Activated CD4-positive, alpha-beta T cell treated with anti-CD3 and anti-CD28 coated beads, Interleukin-2, amount 10 ng/mL, durations not matched to agents 7 days and 5 days (primary cell): ENCODE results near the gene ZNF382. TPM values are rescaled to one million over a fixed set of nuclear protein-coding genes. Genes with fewer than 3 reads are reported as not detected.
A peak's percentile ranks its signal among the peaks of the same experiment; 100 is the strongest.

Experiments
- CTCF ChIA-PET: fragments of 350-600 bp; sonication (Branson Sonifier 250); formaldehyde crosslinking; loops from one replicate; lab custom pipeline; 2021; ENCODE audit warnings: antibody characterized with exemption; lab: Charles Lee
- POLR2A ChIA-PET: fragments of 350-600 bp; sonication (Branson Sonifier 250); formaldehyde crosslinking; loops from one replicate; lab custom pipeline; 2021; ENCODE audit warnings: antibody characterized with exemption; lab: Charles Lee
- DNase-seq: peaks from one replicate; pipeline ENCODE4 v3.0.0-alpha.2; 2020
- H3K27ac Mint-ChIP-seq: one replicate; pipeline ENCODE4 v1.8.0; 2021; ENCODE audit warnings: mild to moderate bottlenecking, moderate library complexity, mixed read lengths
- H3K27me3 Mint-ChIP-seq: one replicate; pipeline ENCODE4 v1.8.0; 2021; ENCODE audit warnings: mixed read lengths
- H3K36me3 Mint-ChIP-seq: one replicate; pipeline ENCODE4 v1.8.0; 2021; ENCODE audit warnings: low read depth, mixed read lengths
- H3K4me1 Mint-ChIP-seq: one replicate; pipeline ENCODE4 v1.8.0; 2021; ENCODE audit warnings: mixed read lengths
- H3K4me3 Mint-ChIP-seq: one replicate; pipeline ENCODE4 v1.8.0; 2021; ENCODE audit warnings: mild to moderate bottlenecking, moderate library complexity, mixed read lengths
- H3K9me3 Mint-ChIP-seq: one replicate; pipeline ENCODE4 v1.8.0; 2021; ENCODE audit warnings: mixed read lengths
- total RNA-seq, 2 experiments: library from RNA; stranded (reverse); gene quantifications; one replicate each; pipeline ENCODE4 v1.2.3, GENCODE V29; 2021

The ZNF382 gene
- total RNA-seq, 2 experiments from 2014 or later = 13.4 to 13.8 TPM

DNA sequence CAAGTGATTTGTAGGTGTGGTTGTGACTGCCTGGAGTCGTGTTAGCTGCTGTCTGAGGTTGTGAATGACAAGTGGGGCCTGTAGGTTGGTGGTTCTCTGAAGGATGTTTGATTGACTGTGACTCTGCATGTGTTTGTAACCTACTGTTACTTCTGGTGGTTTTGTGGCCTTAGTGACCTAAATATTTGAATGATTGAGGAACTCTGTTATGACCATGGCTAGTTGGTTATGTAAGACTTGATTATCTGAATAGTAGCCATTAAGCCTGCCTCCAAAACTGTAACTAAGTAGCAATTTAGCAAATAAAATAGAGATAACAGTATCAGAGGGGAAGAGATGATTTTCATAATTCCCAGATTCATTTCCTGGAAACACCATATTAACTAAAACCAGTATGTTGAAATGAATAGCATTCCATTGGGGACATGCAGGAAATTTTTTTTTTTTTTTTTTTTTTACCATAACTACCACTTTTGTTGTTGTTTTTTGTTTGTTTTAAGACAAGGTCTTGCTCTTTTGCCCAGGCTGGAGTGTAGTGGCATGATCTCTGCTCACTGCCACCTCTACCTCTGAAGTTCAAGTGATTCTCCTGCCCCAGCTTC is 865 bp downstream of the ZNF382 start:
- peaks cover 27% of the 10 kb centered on the region for H3K9me3 Mint-ChIP-seq
- CTCF ChIA-PET = interaction anchor here (1.7 kb wide), 1 partner anchor 12 kb away, joined by 5 read pairs; no protein-coding TSS in a partner anchor
- DNase-seq = no peak

DNA sequence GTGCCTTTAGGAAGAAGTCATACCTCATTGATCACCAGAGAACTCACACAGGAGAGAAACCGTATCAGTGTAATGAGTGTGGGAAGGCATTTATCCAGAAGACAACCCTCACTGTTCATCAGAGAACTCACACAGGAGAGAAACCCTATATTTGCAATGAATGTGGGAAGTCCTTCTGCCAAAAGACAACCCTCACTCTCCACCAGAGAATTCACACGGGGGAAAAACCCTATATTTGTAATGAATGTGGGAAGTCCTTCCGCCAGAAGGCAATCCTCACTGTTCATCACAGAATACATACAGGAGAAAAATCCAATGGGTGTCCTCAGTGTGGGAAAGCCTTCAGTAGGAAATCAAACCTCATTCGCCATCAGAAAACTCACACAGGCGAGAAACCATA is 21.9 kb downstream of the ZNF382 start:
- Mint-ChIP-seq H3K27me3 (no peaks in the 10 kb centered on the region), H3K4me1 (no peaks in the 10 kb centered on the region), H3K27ac (no peak overlapping the region), H3K4me3 (no peak overlapping the region), H3K9me3 (peaks cover 65% of the 10 kb centered on the region), H3K36me3 (peaks cover 40% of the 10 kb centered on the region)
- ChIA-PET CTCF (no interaction called here), POLR2A (no interaction called here)
- no peak for DNase-seq

More for the DNA sequence above, 865 bp downstream of the ZNF382 start:
- H3K27ac Mint-ChIP-seq = peak overlapping the region; percentile 94
- H3K27me3 Mint-ChIP-seq = no peaks in the 10 kb centered on the region
- POLR2A ChIA-PET = interaction anchor here (1.4 kb wide), 1 partner anchor 33 kb away, joined by 7 read pairs; the partner anchor contains the start of gene ZNF529
- H3K4me3 Mint-ChIP-seq = peak overlapping the region; percentile 79
- H3K4me1 Mint-ChIP-seq = peaks cover 24% of the 10 kb centered on the region
- peaks cover 52% of the 10 kb centered on the region for H3K36me3 Mint-ChIP-seq

DNA sequence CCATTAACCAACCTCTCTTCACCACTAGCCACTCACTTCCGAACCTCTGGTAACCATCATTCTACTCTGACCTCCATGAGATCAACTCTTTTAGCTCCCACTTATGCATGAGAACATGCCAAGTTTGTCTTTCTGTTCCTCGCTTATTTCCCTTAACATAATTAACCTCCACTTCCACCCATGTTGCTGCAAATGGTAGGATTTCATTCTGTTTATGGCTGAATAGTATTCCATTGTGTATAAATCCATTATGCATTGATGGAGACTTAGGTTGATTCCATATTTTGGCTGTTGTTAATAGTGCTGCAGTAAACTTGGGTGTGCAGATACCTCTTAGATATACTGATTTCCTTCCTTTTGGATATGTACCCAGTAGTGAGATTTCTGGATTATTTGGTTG is 30.2 kb downstream of the ZNF382 start:
- DNase-seq = no peak
- Mint-ChIP-seq H3K36me3 (peaks cover 28% of the 10 kb centered on the region), H3K4me3 (no peak overlapping the region), H3K27ac (no peak overlapping the region), H3K27me3 (no peaks in the 10 kb centered on the region), H3K9me3 (peaks cover 65% of the 10 kb centered on the region), H3K4me1 (no peaks in the 10 kb centered on the region)
- ChIA-PET POLR2A (no interaction called here), CTCF (no interaction called here)

DNA sequence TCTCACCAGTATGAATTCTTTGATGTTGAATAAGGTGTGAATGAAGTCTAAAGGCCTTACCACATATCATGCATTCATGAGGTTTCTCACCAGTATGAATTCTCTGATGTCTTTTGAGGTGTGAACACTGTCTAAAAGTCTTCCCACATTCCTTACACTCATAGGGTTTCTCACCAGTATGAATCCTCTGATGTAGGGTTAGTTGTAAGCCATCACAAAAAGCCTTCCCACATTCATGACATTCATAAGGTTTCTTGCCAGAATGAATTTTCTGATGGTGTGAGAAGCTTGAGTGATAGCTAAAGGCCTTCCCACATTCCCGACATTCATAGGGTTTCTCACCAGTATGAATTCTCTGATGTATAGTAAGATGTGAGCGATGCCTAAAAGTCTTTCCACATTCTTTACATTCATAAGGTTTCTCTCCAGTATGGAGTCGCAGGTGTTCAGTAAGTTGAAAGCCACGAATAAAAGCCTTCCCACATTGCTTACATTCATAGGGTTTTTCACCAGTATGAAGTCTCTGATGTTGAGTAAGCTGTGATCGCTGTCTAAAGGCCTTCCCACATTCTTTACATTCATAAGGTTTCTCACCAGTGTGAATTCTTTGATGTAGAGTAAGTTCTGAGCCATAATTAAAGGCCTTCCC is 33.9 kb downstream of the ZNF382 start:
- no peaks in the 10 kb centered on the region for H3K27me3 Mint-ChIP-seq
- no peak for DNase-seq
- no peak overlapping the region for H3K27ac Mint-ChIP-seq
- H3K4me3 Mint-ChIP-seq = no peak overlapping the region
- no peaks in the 10 kb centered on the region for H3K4me1 Mint-ChIP-seq
- ChIA-PET CTCF (interaction anchor here (0.6 kb wide), 1 partner anchor 26 kb away, joined by 4 read pairs; no protein-coding TSS in a partner anchor), POLR2A (no interaction called here)
- H3K9me3 Mint-ChIP-seq = peaks cover 62% of the 10 kb centered on the region
- H3K36me3 Mint-ChIP-seq = peaks cover 42% of the 10 kb centered on the region

DNA sequence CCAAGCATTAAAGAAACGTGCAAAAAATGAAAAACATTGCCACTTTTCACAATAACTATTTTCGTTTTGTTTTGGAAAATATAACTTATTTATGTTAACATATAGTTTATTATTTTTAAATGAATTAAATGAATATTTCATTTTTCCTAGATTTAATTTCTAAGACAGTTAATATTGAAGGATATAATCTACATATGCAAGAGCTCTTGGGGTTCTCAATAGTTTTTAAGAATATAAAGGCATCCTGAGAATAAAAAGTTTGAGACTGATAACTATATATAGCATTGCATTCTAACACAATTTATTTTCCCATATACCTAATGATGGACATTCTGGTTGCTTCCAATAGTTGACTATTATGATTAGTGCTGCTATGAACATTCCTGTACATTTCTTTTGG is 41.6 kb downstream of the ZNF382 start:
- ChIA-PET POLR2A (no interaction called here), CTCF (no interaction called here)
- no peaks in the 10 kb centered on the region for H3K27me3 Mint-ChIP-seq
- H3K36me3 Mint-ChIP-seq = peaks cover 51% of the 10 kb centered on the region
- H3K9me3 Mint-ChIP-seq = peaks cover 34% of the 10 kb centered on the region
- no peak overlapping the region for H3K4me3 Mint-ChIP-seq
- no peak for DNase-seq
- H3K4me1 Mint-ChIP-seq = no peaks in the 10 kb centered on the region
- H3K27ac Mint-ChIP-seq = no peak overlapping the region

DNA sequence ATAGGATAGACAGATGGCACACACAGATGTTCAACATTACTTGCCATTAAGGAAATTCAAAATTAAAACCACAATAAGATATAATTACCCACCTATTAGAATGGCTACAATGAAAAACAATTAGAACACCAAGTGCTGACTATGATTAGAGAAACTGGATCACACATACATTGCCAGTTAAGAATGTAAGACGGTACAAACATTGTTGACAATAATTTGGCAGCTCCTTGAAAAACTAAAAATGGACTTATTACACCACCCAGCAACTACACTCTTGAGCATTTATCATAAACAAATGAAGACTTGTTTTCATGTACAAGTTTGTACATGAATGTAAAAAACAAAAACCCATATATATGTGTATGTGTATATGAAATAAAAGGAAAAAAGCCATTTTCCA is 47.8 kb downstream of the ZNF382 start:
- Mint-ChIP-seq H3K27me3 (no peaks in the 10 kb centered on the region), H3K36me3 (peaks cover 67% of the 10 kb centered on the region), H3K27ac (no peak overlapping the region), H3K4me1 (no peaks in the 10 kb centered on the region), H3K9me3 (peaks cover 36% of the 10 kb centered on the region), H3K4me3 (no peak overlapping the region)
- ChIA-PET CTCF (no interaction called here), POLR2A (no interaction called here)
- no peak for DNase-seq

DNA sequence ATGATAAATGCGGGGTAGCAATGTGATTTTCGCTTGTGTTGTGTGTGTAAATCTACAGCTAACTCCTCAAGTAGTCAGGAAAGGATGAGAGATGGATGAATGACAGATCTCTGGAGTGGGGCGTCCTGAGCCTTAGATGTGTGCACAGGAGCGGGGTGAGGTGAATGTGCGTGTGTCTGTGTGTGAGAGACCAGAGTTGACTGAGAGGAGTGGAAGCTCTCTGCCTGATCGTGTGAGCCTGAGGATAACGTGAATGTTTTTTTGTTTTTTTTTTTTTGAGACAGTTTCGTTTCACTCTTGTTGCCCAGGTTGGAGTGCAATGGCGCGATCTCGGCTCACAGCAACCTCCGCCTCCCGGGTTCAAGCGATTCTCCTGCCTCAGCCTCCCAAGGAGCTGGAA is 60.7 kb downstream of the ZNF382 start:
- Mint-ChIP-seq H3K4me3 (peak overlapping the region; percentile 91), H3K27ac (peak overlapping the region; percentile 99), H3K27me3 (no peaks in the 10 kb centered on the region), H3K36me3 (peaks cover 48% of the 10 kb centered on the region), H3K9me3 (peaks cover 37% of the 10 kb centered on the region), H3K4me1 (peaks cover 26% of the 10 kb centered on the region)
- no peak for DNase-seq
- POLR2A ChIA-PET = no interaction called here
- CTCF ChIA-PET = interaction anchor here (0.6 to 0.7 kb wide), 2 partner anchors 18 to 503 kb away, joined by 3 read pairs; no protein-coding TSS in a partner anchor

DNA sequence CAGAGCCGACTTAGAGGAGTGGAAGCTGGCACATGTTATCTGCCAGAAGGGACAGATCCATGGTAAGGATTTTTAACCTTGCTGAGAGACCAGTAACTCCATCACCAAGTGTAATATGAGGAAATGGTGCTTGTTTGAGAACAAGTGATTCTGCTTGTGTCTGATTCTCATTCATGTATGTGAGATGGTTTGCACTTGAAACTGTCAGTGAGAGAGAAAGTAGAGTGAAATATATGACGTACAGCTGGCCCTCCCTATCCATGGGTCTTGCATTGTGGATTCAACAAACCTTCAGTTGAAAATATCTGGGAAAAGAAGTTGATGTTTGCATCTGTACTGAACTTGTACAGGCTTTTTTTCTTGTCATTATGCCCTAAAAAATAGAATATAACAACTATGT is 63.5 kb downstream of the ZNF382 start:
- no peak overlapping the region for H3K27ac Mint-ChIP-seq
- H3K36me3 Mint-ChIP-seq = peaks cover 55% of the 10 kb centered on the region
- ChIA-PET CTCF (no interaction called here), POLR2A (no interaction called here)
- peak overlapping the region; percentile 43 for H3K4me3 Mint-ChIP-seq
- H3K9me3 Mint-ChIP-seq = peaks cover 38% of the 10 kb centered on the region
- H3K4me1 Mint-ChIP-seq = peaks cover 26% of the 10 kb centered on the region
- no peak for DNase-seq
- no peaks in the 10 kb centered on the region for H3K27me3 Mint-ChIP-seq

DNA sequence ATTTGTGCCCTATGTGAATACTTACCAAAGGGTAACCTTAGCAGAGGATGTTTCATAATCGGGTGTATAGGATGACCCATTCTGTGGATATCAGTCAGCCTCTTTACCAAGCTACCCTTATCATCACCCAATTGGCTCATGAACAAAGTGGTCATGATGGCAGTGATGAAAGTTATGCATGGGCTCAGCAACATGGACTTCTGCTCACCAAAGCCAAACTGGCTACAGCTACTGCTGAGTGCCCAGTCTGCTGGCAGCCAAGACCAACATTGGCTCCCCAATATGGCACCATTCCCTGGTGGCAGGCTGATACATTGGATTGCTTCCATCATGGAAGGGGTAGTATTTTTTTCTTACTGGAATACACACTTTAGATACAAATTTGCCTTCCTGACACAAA is 67.3 kb downstream of the ZNF382 start:
- ChIA-PET CTCF (no interaction called here), POLR2A (no interaction called here)
- peaks cover 6% of the 10 kb centered on the region for H3K4me1 Mint-ChIP-seq
- no peaks in the 10 kb centered on the region for H3K27me3 Mint-ChIP-seq
- no peak for DNase-seq
- no peak overlapping the region for H3K4me3 Mint-ChIP-seq
- H3K9me3 Mint-ChIP-seq = peaks cover 34% of the 10 kb centered on the region
- no peak overlapping the region for H3K27ac Mint-ChIP-seq
- H3K36me3 Mint-ChIP-seq = peaks cover 31% of the 10 kb centered on the region

DNA sequence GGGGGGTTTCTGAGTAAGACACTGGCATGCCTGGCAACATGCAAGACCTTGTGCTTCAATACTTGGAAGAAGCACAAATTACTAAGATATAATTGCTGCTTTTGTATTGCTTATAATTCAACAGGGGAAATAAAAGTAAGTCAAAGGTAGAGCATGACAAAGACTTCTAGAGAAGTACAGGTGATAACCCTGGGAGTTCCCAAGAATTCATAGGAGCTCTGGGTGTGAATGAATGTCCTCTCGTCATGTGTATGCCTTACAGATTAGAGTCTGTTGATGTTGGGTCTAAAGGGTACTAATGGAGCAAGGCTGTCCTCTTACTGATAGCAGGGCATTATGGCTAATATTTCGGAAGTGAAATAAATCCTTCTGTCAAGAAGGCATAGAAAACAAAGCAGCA is 69.1 kb downstream of the ZNF382 start:
- Mint-ChIP-seq H3K4me3 (no peak overlapping the region), H3K9me3 (peaks cover 34% of the 10 kb centered on the region), H3K36me3 (peaks cover 40% of the 10 kb centered on the region), H3K4me1 (no peaks in the 10 kb centered on the region), H3K27me3 (no peaks in the 10 kb centered on the region), H3K27ac (no peak overlapping the region)
- POLR2A ChIA-PET = no interaction called here
- DNase-seq = no peak
- CTCF ChIA-PET = no interaction called here

DNA sequence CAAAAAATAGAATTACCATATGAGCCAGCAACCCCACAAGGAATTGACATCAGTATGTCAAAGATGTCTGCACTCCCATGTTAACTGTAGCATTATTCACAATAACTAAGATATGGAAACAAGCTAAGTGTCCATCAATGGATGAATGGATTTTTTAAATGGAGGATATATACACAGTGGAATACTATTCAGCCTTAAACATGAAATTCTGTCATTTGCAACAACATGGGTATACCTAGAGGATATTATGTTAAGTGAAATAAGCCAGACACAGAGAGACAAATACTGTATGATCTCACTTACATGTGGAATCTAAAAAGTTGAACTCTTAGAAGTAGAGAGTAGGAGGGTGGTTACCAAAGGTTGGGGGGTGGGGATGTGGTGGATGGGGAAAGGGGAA is 74.3 kb downstream of the ZNF382 start:
- H3K36me3 Mint-ChIP-seq = peaks cover 50% of the 10 kb centered on the region
- ChIA-PET CTCF (interaction anchor here (0.6 to 1.5 kb wide), 2 partner anchors 15 to 96 kb away, joined by 3 read pairs; no protein-coding TSS in a partner anchor), POLR2A (no interaction called here)
- DNase-seq = no peak
- H3K27ac Mint-ChIP-seq = no peak overlapping the region
- H3K9me3 Mint-ChIP-seq = peaks cover 37% of the 10 kb centered on the region
- no peaks in the 10 kb centered on the region for H3K4me1 Mint-ChIP-seq
- no peaks in the 10 kb centered on the region for H3K27me3 Mint-ChIP-seq
- no peak overlapping the region for H3K4me3 Mint-ChIP-seq
